SU-DHL-6 (cell line): ENCODE data around the gene UXS1.

Experiments used
- H2AFZ ChIP-seq: fragments of 200-600 bp; sonication (generic); 2 replicates; pipeline ENCODE4 v1.6.1; 2014; ENCODE audit warnings: low read depth, mild to moderate bottlenecking, moderate library complexity, mixed read lengths, antibody characterized with exemption, low read length; ENCODE audit not compliant: severe bottlenecking
- H3F3A ChIP-seq: fragments of 200-600 bp; shearing (Covaris generic); 2 replicates; pipeline ENCODE4 v1.6.0; 2016; ENCODE audit warnings: antibody characterized with exemption, mild to moderate bottlenecking; ENCODE audit not compliant: insufficient read depth
- H3K27ac ChIP-seq: fragments of 200-600 bp; sonication (generic); 2 replicates; pipeline ENCODE4 v1.5.1; 2016; ENCODE audit warnings: low read depth, mild to moderate bottlenecking, low read length, moderate library complexity, mixed read lengths
- H3K27me3 ChIP-seq: fragments of 200-600 bp; sonication (generic), shearing (Covaris generic); 2 replicates; pipeline ENCODE4 v1.6.0; 2014; ENCODE audit warnings: mild to moderate bottlenecking, low read length
- H3K36me3 ChIP-seq: fragments of 200-600 bp; sonication (generic); 2 replicates; pipeline ENCODE4 v1.6.1; 2014; ENCODE audit warnings: mild to moderate bottlenecking, low read length, mixed read lengths
- H3K4me2 ChIP-seq: fragments of 300-600, 200-600 bp; shearing (Covaris generic), sonication (generic); 2 replicates; pipeline ENCODE4 v1.6.0; 2014; ENCODE audit warnings: low read length, low read depth, mild to moderate bottlenecking; ENCODE audit not compliant: poor library complexity, severe bottlenecking
- H3K4me3 ChIP-seq: fragments of 200-600 bp; sonication (generic); 2 replicates; pipeline ENCODE4 v1.5.1; 2014; ENCODE audit warnings: antibody characterized with exemption, low read length, mild to moderate bottlenecking, mixed read lengths; ENCODE audit not compliant: insufficient read depth, poor library complexity, severe bottlenecking
- H3K79me2 ChIP-seq: fragments of 200-600 bp; sonication (generic); 2 replicates; pipeline ENCODE4 v1.6.1; 2014; ENCODE audit warnings: mild to moderate bottlenecking, low read length, moderate library complexity; ENCODE audit not compliant: insufficient read depth
- H3K9ac ChIP-seq: fragments of 200-600 bp; sonication (generic); 2 replicates; pipeline ENCODE4 v1.7.0; 2014; ENCODE audit warnings: mild to moderate bottlenecking, low read length
- H3K9me2 ChIP-seq: fragments of 200-600 bp; sonication (generic); replicated peaks from 2 replicates; pipeline ENCODE4 v1.6.1; 2014; ENCODE audit warnings: low read length; ENCODE audit not compliant: insufficient read depth
- H3K9me3 ChIP-seq: fragments of 200-600 bp; sonication (generic); 2 replicates; pipeline ENCODE4 v1.6.1; 2014; ENCODE audit warnings: low read length, mixed read lengths; ENCODE audit not compliant: insufficient read depth
- H4K20me1 ChIP-seq: fragments of 200-600 bp; sonication (generic); 2 replicates; pipeline ENCODE4 v1.6.1; 2014; ENCODE audit warnings: low read depth, mild to moderate bottlenecking, antibody characterized with exemption, low read length, moderate library complexity, mixed read lengths
- EZH2phosphoT487 ChIP-seq: fragments of 200-600 bp; sonication (generic), shearing (Covaris generic); conservative IDR thresholded peaks from 2 replicates; pipeline ENCODE4 v1.6.1; 2018; ENCODE audit warnings: mild to moderate bottlenecking, antibody characterized with exemption, low read length, moderate library complexity, mixed read lengths
- TF ChIP-seq, protein P1 (sequence below): fragments of 200-600 bp; sonication (generic); IDR thresholded peaks from one replicate; pipeline ENCODE4 v1.5.1; 2017; ENCODE audit warnings: antibody characterized with exemption, mild to moderate bottlenecking, low read length, moderate library complexity; ENCODE audit not compliant: insufficient read depth, poor library complexity, severe bottlenecking

The UXS1 gene

DNA sequence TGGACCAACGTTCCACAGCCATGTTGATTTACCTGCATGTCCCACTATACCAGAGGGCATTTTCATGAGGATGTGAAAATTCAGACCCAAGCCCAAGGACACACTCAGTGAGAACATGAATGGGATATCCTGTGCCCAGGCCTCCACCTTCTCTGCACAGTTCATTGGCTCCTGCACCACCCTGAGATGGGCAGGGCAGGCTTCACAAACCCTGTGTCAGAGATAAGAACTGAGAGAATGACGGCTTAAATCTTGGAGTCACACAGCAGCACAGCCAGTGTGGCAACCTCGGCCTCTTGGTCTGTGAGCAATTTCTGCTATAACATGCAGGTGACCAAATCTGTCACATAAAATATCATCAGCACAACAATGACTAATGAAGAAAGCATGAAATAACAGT, 71.9 kb downstream of the UXS1 start:
- Histone ChIP-seq H2AFZ (no peak overlapping the region), H3K36me3 (no peaks in the 10 kb centered on the region), H3K27me3 (no peaks in the 10 kb centered on the region), H3K79me2 (no peaks in the 10 kb centered on the region), H3K9ac (no peak overlapping the region), H4K20me1 (no peaks in the 10 kb centered on the region), H3K9me2 (no peaks in the 10 kb centered on the region), H3F3A (no peaks in the 10 kb centered on the region), H3K9me3 (no peaks in the 10 kb centered on the region), H3K27ac (no peak overlapping the region), H3K4me3 (no peak overlapping the region), H3K4me2 (no peak overlapping the region)
- no peak for TF ChIP-seq EZH2phosphoT487
- TF ChIP-seq, protein P1, sequence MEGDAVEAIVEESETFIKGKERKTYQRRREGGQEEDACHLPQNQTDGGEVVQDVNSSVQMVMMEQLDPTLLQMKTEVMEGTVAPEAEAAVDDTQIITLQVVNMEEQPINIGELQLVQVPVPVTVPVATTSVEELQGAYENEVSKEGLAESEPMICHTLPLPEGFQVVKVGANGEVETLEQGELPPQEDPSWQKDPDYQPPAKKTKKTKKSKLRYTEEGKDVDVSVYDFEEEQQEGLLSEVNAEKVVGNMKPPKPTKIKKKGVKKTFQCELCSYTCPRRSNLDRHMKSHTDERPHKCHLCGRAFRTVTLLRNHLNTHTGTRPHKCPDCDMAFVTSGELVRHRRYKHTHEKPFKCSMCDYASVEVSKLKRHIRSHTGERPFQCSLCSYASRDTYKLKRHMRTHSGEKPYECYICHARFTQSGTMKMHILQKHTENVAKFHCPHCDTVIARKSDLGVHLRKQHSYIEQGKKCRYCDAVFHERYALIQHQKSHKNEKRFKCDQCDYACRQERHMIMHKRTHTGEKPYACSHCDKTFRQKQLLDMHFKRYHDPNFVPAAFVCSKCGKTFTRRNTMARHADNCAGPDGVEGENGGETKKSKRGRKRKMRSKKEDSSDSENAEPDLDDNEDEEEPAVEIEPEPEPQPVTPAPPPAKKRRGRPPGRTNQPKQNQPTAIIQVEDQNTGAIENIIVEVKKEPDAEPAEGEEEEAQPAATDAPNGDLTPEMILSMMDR = no peak

DNA sequence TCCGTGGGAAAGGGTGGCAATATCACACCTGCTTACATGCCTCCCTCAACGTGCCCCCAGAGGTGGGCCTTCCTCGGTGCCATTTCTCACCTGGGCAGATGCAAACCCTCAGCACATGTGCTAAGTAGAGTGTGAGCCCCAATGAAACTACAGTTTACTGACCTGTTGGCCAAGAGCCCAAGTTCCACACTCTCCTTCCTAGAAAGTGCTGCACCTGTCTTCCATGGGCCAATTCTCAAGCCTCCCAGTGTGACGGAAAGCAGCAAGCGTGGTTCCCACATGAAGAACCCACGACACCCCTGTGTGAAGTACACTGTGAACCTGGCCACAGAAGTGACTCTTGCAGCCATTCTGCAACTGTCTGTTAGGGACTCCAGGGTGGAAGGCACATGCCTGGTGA, 73.7 kb downstream of the UXS1 start:
- Histone ChIP-seq H3K9me2 (no peaks in the 10 kb centered on the region), H4K20me1 (no peaks in the 10 kb centered on the region), H3K9ac (no peak overlapping the region), H3K4me3 (no peak overlapping the region), H3K27ac (no peak overlapping the region), H3K27me3 (no peaks in the 10 kb centered on the region), H3K36me3 (no peaks in the 10 kb centered on the region), H3K79me2 (no peaks in the 10 kb centered on the region), H3K4me2 (no peak overlapping the region), H2AFZ (no peak overlapping the region), H3F3A (no peaks in the 10 kb centered on the region), H3K9me3 (no peaks in the 10 kb centered on the region)
- TF ChIP-seq, protein P1 = no peak
- no peak for TF ChIP-seq EZH2phosphoT487

GRCh38 chr2:106119074-106119473, 75.0 kb downstream of the UXS1 start:
- no peaks in the 10 kb centered on the region for H3F3A ChIP-seq
- H3K4me2 ChIP-seq = no peak overlapping the region
- H4K20me1 ChIP-seq = no peaks in the 10 kb centered on the region
- no peaks in the 10 kb centered on the region for H3K27me3 ChIP-seq
- no peaks in the 10 kb centered on the region for H3K9me3 ChIP-seq
- no peak overlapping the region for H3K9ac ChIP-seq
- no peaks in the 10 kb centered on the region for H3K36me3 ChIP-seq
- no peaks in the 10 kb centered on the region for H3K9me2 ChIP-seq
- no peaks in the 10 kb centered on the region for H3K79me2 ChIP-seq
- no peak overlapping the region for H3K27ac ChIP-seq
- no peak for TF ChIP-seq EZH2phosphoT487
- TF ChIP-seq, protein P1 = no peak
- no peak overlapping the region for H3K4me3 ChIP-seq
- H2AFZ ChIP-seq = no peak overlapping the region
